ENCODE results near the gene HELT.
"Not testable (repeated sequence)": the region's sequence is repeated elsewhere in the genome, so short reads cannot be mapped to it uniquely, and the experiment has no call there.

- TF ChIP-seq CTCF, POLR2A, EP300 (IDR thresholded peaks at IDR 0.05): not testable (repeated sequence)
Measured at GRCh38 chr4:184990131-184990530, 28.2 kb upstream of the HELT start.
